GM12872 (cell line): ENCODE measurements around the gene GPR84.
A peak's percentile ranks its signal among the peaks of the same experiment; 100 is the strongest.

Source experiments
- CTCF ChIP-seq: IDR thresholded peaks from 3 replicates; pipeline ENCODE4 v1.5.1; 2011; ENCODE audit warnings: low read depth, mild to moderate bottlenecking, low read length, moderate library complexity; ENCODE audit not compliant: insufficient read depth

GPR84 gene

DNA sequence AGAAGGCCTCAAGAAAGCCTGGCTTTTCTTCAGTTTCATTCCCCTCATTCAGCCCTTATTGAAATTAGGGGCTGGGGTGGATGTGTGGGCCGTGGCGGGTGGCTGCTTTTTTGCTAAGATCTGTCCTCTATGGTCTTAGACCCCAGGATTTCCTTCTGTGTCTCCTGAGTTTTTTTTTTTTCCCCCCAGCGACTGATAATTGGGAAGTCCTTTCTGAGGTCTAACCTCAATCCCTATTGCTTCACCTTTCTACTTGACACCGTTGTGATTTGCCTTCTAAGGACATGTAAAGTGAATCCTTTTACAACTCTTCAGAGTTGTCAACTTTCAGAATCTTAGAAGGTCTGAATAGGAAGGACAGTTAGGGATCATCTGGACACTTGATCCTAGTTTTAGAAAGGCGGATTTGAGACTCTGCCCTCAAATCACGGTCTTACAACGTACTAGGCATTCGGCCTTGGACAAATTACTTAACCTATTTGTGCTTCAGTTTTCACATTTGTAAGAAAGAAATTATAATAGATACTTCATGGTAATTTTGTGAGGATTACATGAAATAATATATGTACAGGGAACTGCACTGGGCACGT, 4.4 kb downstream of the GPR84 start:
- no peak for TF ChIP-seq CTCF

DNA sequence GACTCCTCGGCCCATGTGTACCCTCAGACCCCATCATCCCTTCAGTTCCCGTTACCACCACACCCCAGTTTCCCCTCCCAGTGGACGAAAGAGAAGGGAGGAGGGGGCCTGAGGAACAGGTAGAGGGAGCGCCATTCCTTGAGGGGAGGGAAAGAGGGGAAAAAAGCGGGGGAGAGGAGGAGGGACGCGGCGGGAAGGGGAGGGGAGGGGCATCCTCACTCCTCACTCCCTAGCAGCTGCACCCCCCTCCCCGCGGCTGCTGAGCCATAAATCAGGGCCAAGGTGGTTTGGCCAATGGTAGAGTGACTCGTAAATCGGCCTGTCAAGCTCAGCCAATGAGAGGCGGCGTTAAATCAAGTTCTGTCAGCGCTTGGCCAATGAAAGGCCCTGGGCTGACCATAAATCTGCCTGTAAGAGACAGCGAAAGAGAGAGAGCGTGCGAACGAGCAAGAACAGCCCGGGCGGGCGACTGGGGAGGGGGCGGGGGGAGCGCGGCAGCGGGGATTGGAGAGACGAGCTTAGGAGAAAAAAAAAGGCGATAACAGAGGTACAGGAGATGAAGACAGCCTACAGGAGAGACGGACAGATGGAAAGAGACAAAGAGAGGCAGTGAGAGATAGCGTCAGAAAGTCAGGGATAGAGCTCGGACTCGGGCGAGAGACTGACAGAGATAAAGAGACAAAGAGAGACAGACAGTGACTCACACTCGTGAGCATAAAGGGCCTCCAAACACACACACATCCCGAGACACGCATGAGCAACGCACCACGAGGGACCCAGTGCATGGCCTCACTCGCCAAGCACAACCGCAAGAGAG, 5.1 kb downstream of the GPR84 start:
- TF ChIP-seq CTCF, result no peak

DNA sequence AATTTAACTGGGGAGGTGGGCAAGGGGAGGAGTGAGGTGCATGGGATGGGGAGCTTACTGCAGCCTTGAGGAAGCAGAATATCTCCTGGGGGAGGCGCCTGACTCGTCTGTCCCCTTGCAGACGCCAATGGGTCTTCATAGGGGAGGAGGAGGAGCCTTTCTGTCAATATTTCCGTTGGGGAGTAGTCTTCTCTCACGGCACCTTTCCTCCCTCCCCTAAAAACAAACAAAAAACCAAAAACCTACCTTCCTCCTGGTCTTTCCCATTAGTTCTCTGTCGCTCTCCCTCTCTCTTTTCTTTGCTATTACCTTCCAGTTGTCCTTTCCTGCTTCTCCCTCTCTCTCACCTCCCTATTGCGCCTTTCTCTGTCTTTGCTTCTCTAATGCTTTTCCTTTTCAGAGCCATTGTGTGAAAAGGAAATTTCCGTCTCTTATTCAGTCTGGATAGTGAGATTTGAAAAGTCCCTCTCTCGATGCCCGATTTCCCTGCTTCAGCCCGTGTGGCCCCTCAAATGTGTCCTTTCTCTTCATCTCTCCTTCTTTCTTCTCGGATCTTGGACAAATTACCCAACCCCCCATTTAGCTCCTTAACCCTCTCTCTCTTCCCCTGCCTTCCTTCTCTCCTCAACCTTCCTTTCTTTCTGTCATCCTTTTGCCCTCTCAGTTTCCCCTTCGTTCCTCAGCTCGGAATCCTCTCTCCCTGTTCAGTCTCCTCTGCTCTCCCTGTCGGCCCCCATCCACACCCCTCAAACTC, 5.9 kb downstream of the GPR84 start:
- TF ChIP-seq CTCF, result 0 out of 3 replicates have a peak, but pooled peaks have one; percentile 5

- no peak for TF ChIP-seq CTCF
These were observed 6.6 kb downstream of the GPR84 start for GRCh38 chr12:54357506-54358190.

GRCh38 chr12:54356951-54357356, 7.3 kb downstream of the GPR84 start:
- no peak for TF ChIP-seq CTCF

GRCh38 chr12:54356228-54356627, 8.1 kb downstream of the GPR84 start:
- no peak for TF ChIP-seq CTCF
